Type B pancreatic cell (in vitro differentiated cells): ENCODE results near the gene ELP1. TPM values are rescaled to one million over a fixed set of nuclear protein-coding genes. Genes with fewer than 3 reads are reported as not detected.

ENCODE experiments used
- DNase-seq: peaks from one replicate; pipeline ENCODE4 v3.0.0; 2021; ENCODE audit warnings: mixed read lengths; ENCODE audit not compliant: unreplicated experiment; ENCODE audit errors: extremely low spot score
- H3K27ac Mint-ChIP-seq: 2 replicates; pipeline ENCODE4 v1.8.0; 2021; ENCODE audit warnings: mild to moderate bottlenecking, mixed read lengths
- H3K27me3 Mint-ChIP-seq: 2 replicates; pipeline ENCODE4 v1.8.0; 2021; ENCODE audit warnings: mixed read lengths
- H3K36me3 Mint-ChIP-seq: 2 replicates; pipeline ENCODE4 v1.8.0; 2021; ENCODE audit warnings: mixed read lengths
- H3K4me1 Mint-ChIP-seq: one replicate; pipeline ENCODE4 v1.8.0; 2021; ENCODE audit warnings: mixed read lengths; ENCODE audit not compliant: unreplicated experiment
- H3K4me3 Mint-ChIP-seq: 2 replicates; pipeline ENCODE4 v1.8.0; 2021; ENCODE audit warnings: mild to moderate bottlenecking, mixed read lengths
- H3K9me3 Mint-ChIP-seq: 2 replicates; pipeline ENCODE4 v1.8.0; 2021; ENCODE audit warnings: mixed read lengths
- total RNA-seq: library from RNA; stranded (reverse); gene quantifications from 2 replicates; pipeline ENCODE4 v1.2.1, GENCODE V29; 2021; ENCODE audit warnings: low replicate concordance
- TF ChIP-seq, protein P1 (sequence below): fragments of 200-600 bp; sonication (generic); conservative IDR thresholded peaks from 2 replicates; pipeline ENCODE4 v1.5.0; 2021; ENCODE audit warnings: antibody characterized with exemption, mild to moderate bottlenecking

Gene ELP1
- total RNA-seq, 1 donor from 2014 or later: 42.5 TPM

DNA sequence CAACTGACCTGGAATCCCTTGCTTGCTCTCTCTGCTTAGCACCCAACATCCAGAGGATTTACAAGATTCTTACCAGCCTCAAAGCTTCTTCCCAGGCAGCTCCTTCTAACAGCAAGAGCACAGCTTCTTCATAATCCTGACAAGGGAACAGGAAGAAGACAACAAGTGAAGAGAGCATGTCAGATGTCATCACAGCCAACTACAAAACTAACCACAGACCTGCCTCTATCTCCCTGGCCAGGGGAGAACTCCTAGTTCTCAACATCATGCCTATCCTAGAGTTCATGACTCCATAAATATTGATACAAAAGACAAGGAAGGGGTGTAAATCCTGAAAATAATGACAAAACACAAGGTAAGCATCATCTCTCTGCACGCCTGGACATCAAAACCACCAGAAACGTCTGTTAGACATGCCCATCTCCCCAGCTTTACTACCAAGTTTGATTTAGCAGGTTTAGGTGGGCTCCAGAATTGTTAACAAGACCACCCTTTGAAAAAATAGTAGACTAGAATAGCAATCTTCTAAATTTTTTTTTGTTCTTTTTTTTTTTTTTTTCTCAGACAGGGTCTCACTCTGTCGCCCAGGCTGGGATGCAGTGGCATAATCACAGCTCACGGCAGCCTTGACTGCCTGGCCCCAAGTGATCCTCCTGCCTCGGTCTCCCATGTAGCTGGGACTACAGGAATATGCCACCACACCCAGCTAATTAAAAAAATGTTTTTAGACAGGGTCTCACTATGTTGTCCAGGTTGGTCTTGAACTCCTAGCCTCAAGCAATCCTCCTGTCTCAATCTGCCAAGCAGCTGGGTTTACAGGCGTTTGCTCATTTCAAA is 51.7 kb downstream of the ELP1 start:
- peaks cover 54% of the 10 kb centered on the region for H3K36me3 Mint-ChIP-seq
- no peak overlapping the region for H3K27ac Mint-ChIP-seq

DNA sequence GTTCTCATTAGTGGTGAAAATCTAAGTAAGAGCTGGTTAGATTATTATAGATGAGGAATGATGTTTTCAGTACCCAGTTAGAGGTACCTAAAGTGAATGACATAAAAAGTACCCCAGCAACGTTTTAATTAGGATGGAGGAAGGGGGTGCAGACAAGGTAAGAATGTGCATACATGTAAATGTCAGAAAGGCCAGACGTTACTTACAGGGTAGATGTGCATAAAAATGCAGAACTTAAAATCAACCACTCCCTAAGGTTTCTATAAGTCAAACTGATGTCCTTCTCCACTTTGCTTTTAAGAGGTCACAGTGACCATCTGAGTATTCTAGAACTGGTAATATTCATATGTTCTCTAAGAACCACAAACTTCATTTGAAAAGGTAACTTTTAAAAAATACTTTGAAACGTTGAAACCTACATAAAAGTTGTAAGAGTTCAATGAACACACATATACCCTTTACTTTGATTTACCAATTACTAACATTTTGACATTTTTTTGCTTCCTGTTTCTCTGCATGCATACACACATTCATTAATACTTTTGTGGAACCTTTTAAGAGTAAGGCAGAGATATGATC is 53.1 kb downstream of the ELP1 start:
- no peak overlapping the region for H3K27ac Mint-ChIP-seq
- H3K4me1 Mint-ChIP-seq: peaks cover 2% of the 10 kb centered on the region
- no peaks in the 10 kb centered on the region for H3K27me3 Mint-ChIP-seq
- H3K9me3 Mint-ChIP-seq: no peaks in the 10 kb centered on the region
- peaks cover 53% of the 10 kb centered on the region for H3K36me3 Mint-ChIP-seq
- no peak for DNase-seq
- TF ChIP-seq, protein P1, sequence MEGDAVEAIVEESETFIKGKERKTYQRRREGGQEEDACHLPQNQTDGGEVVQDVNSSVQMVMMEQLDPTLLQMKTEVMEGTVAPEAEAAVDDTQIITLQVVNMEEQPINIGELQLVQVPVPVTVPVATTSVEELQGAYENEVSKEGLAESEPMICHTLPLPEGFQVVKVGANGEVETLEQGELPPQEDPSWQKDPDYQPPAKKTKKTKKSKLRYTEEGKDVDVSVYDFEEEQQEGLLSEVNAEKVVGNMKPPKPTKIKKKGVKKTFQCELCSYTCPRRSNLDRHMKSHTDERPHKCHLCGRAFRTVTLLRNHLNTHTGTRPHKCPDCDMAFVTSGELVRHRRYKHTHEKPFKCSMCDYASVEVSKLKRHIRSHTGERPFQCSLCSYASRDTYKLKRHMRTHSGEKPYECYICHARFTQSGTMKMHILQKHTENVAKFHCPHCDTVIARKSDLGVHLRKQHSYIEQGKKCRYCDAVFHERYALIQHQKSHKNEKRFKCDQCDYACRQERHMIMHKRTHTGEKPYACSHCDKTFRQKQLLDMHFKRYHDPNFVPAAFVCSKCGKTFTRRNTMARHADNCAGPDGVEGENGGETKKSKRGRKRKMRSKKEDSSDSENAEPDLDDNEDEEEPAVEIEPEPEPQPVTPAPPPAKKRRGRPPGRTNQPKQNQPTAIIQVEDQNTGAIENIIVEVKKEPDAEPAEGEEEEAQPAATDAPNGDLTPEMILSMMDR: no peak
- no peak overlapping the region for H3K4me3 Mint-ChIP-seq

More for the DNA sequence above, 51.7 kb downstream of the ELP1 start:
- H3K4me1 Mint-ChIP-seq: peaks cover 9% of the 10 kb centered on the region
- no peaks in the 10 kb centered on the region for H3K9me3 Mint-ChIP-seq
- no peak overlapping the region for H3K4me3 Mint-ChIP-seq
- TF ChIP-seq, protein P1: no peak
- no peak for DNase-seq
- no peaks in the 10 kb centered on the region for H3K27me3 Mint-ChIP-seq

DNA sequence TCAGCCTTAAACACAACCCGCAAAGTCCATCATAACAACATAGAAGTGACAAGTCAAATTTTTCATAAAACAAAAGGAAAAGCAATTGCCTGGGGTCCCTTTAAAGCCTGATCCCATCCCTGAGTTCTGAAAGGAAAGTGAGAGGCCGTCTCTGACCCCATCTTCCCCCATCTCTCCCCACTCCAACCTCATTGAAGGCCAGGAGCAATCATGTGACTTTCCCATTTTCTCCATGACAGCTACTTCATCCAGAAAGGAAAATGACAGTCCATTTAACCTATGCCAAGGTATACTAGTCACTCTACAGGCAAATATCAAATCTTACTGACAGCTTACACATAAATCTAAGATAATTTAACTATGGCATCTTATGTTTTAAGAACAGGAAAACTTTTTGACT is 56.4 kb downstream of the ELP1 start:
- Mint-ChIP-seq H3K9me3 (no peaks in the 10 kb centered on the region), H3K36me3 (peaks cover 49% of the 10 kb centered on the region), H3K4me3 (no peak overlapping the region), H3K27me3 (no peaks in the 10 kb centered on the region), H3K27ac (no peak overlapping the region), H3K4me1 (no peaks in the 10 kb centered on the region)
- TF ChIP-seq, protein P1: no peak
- no peak for DNase-seq

DNA sequence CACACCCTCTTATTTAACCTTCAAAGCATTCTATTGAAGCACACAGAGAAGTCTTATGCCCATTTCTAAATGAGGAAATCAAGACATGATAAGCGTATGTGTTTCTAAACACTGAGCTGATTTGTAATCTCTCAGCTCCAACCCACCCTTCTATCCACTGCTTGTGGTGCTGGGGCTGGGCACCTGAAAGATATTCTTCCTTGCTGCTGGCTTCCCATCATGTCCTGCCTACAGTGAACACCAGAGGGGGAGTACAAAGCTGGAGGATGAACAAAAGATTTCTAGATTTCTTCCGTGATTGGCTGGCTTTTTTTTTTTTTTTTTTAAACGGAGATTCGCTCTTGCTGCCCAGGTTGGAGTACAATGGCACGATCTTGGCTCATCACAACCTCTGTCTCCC is 57.5 kb downstream of the ELP1 start:
- Mint-ChIP-seq H3K27me3 (no peaks in the 10 kb centered on the region), H3K9me3 (peaks cover 6% of the 10 kb centered on the region), H3K36me3 (peaks cover 54% of the 10 kb centered on the region), H3K4me1 (no peaks in the 10 kb centered on the region), H3K27ac (no peak overlapping the region), H3K4me3 (no peak overlapping the region)
- no peak for DNase-seq
- TF ChIP-seq, protein P1: no peak

DNA sequence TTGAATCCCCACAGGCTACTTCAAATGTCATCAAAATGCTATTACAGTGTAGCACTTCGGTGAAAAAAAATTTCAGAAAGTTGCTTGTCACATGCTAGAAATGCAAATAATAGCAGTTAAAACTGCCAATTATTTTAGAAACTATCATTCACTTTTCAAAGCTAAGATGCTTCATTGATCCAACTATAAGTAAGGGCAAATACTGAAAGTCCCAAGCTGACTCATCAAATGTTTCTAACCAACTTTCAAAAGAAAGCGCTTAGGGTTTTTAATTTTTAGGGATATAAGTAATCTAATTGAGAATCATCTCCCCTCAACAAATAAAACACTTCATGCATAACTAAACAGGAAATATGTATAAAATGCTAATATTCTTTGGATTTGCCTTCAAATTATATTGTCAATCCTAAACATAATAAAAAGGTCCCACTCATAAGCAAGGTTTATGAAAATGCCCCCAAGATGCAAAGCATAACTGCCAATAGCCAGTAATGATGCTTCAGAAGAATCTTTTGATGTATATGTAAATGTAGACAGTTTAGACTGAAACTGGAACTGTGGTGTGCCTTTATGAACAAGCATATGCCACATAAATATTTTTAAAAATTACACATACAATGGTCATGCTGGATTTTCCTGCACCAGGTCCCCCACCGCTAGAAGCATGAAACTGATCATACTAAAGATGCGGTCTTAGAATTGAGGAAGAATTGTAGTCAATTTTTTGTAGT is 59.7 kb downstream of the ELP1 start:
- H3K4me1 Mint-ChIP-seq: peaks cover 4% of the 10 kb centered on the region
- peaks cover 6% of the 10 kb centered on the region for H3K9me3 Mint-ChIP-seq
- TF ChIP-seq, protein P1: no peak
- H3K27me3 Mint-ChIP-seq: no peaks in the 10 kb centered on the region
- H3K4me3 Mint-ChIP-seq: no peak overlapping the region
- H3K36me3 Mint-ChIP-seq: peaks cover 57% of the 10 kb centered on the region
- no peak for DNase-seq
- H3K27ac Mint-ChIP-seq: no peak overlapping the region
